Posterior cingulate gyrus (tissue), 11 donors: Measurements from ENCODE around the gene RNF150.
A peak's percentile ranks its signal among the peaks of the same experiment; 100 is the strongest.

Experiments
- DNase-seq, 10 donors: peaks; one replicate each; pipeline versions ENCODE4 v3.0.0 to v3.0.0-alpha.2; 2020 to 2021; ENCODE audit warnings: mixed read lengths in 3 of 10
- intact Hi-C: fragments of 100-400 bp; cut with DNase I; formaldehyde crosslinking; loops from one replicate; pipeline ENCODE4 v1.15.1; 2023

RNF150 gene

GRCh38 chr4:141132709-141133145 is 542 bp downstream of the RNF150 start:
- peak in 7 of 10 donors; percentile 17 to 87 (median 42) for DNase-seq
- intact Hi-C loops, result loop anchor here (1.0 kb wide), 1 partner anchor 271 kb away; no protein-coding TSS in a partner anchor

DNA sequence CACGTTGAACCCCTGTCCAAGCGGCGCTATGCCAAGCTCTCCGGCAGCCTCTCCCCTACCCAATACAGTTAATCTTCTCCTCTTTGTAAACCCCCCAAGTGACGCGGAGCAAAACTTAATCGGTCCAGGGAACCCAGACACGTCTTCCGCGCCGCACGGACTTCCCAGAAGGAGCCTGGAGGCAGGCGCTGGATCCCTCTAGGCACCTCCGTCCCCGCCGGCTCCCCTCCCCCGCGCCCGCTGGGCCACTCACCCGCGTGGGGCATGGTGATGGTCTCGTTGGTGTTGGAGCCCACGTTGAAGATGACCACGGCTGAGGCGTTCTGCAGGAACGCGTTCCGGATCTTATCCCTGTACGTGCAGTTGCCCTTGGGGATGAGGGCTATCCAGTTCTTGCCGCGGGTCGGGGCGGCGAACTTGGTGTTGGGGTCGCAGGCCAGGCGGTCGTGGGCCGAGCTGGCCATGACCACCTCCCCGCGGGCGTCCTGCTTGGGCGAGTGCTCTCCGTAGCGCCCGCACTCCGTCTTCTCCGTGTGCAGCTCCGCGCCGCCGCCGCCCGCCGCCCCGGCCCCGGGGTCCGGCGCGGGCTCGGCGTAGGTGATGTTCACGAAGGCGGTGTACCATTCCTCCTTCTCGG is 1.1 kb downstream of the RNF150 start:
- peak in 8 of 10 donors; percentile 23 to 88 (median 38) for DNase-seq

GRCh38 chr4:141131723-141132071 is 1.6 kb downstream of the RNF150 start:
- no peak for DNase-seq
- intact Hi-C loops, result no loop called here

More for the DNA sequence above, 1.1 kb downstream of the RNF150 start:
- intact Hi-C loops, result no loop called here

DNA sequence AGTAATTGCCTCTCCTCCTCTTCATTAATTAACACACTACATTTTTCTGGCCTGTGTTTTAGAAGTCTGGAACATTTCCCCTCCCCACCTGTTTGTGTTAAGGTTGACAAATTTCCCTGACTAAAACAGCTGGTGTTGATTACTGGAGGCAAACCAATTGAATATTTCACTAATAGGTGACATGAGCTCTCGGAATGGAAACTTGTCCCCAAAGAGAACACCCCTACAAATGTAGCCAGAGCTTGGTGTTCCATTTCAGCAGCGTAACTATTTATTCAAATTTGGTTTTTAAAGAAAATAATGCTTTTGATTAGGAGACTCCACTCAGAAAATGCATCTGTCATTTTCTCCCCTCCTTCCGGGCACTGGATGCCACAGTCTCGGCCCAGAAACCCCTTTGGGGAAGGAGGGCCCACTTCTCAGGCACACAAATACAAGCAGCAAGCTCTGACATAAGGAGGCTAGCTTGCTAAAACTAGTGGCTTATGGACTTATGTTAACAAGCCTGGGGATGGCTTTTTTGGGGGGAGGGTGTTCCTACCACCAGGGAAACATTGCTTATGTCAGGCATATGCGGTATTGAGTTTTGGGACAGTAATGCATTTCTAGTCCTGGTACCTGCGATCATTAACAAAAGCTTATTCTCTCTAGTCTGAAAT is 2.2 kb downstream of the RNF150 start:
- intact Hi-C loops, result no loop called here
- no peak for DNase-seq

DNA sequence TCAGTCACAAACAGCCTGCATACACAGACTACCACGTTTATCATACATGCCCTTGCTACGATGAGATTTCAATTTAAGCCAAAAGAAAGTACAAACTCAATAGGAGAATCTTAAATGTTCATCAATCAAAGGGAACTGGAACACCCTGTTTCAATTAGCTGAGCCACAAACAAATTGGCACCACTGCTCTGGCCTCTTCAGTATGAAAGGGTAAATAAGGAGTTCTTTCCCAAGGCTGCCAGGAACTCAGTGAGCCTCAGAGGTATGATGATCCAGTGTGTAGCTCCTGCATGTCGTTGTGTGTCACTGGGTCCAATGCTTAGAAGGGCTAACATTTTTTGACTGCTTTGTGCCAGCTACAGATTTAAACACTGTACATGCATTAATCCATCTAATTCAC is 5.4 kb downstream of the RNF150 start:
- no peak for DNase-seq
- intact Hi-C loops, result no loop called here

GRCh38 chr4:141126769-141127168 is 6.5 kb downstream of the RNF150 start:
- intact Hi-C loops, result no loop called here

GRCh38 chr4:141124224-141124623 is 9.0 kb downstream of the RNF150 start:
- intact Hi-C loops, result no loop called here
- no peak for DNase-seq

More at GRCh38 chr4:141126769-141127168, 6.5 kb downstream of the RNF150 start:
- no peak for DNase-seq

- intact Hi-C loops, result no loop called here
- no peak for DNase-seq
Observed at GRCh38 chr4:141121768-141122454, 11.4 kb downstream of the RNF150 start.

GRCh38 chr4:141121101-141121500 is 12.2 kb downstream of the RNF150 start:
- DNase-seq, result no peak
- intact Hi-C loops, result no loop called here

DNA sequence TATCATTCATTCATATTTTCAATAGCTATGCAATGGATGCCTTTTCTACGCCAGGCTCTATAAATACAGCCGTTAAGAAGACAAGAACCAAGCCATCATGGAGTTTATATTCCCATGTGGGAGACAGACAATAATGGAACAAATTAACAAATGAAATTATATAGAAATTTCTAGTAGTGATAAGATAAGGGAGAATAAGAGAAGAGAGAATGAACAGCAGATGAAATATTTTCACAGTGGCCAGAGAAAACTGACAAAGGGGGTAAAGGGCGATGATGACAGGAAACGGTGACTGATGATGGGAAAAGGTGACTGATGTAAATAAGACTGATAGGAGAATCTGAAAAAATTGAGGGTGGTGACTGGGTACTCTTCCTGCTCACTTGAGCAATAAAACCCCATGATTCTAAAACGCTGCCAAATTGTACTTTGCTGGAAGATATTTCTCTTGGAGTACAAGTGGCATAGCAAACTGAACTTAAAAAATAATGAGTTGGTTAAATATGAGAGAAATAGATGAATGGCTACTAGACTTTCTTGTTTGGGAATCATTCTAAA is 13.2 kb downstream of the RNF150 start:
- intact Hi-C loops, result no loop called here

DNA sequence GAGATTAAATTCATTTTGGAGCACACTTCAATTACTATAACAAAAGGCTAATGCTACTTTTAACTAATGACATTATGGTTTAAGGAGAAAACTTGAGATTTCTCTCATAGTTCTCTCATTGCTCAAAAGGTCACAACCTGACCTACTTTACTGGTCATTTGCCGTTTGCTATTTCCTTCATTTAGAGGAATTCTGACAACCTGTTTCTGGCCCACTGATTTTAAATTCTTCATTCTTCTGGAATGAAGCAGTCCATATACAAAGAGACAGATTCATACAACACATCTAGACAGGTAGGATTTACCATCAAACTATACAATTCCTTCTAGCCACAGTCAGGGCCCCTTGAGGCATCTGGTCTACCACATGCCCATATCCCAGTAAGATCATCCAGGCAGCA is 14.2 kb downstream of the RNF150 start:
- intact Hi-C loops, result no loop called here
- DNase-seq, result no peak

More for the DNA sequence above, 13.2 kb downstream of the RNF150 start:
- DNase-seq, result no peak

GRCh38 chr4:141118381-141118780 is 14.9 kb downstream of the RNF150 start:
- intact Hi-C loops, result no loop called here
- no peak for DNase-seq

GRCh38 chr4:141117935-141118334 is 15.3 kb downstream of the RNF150 start:
- no peak for DNase-seq

DNA sequence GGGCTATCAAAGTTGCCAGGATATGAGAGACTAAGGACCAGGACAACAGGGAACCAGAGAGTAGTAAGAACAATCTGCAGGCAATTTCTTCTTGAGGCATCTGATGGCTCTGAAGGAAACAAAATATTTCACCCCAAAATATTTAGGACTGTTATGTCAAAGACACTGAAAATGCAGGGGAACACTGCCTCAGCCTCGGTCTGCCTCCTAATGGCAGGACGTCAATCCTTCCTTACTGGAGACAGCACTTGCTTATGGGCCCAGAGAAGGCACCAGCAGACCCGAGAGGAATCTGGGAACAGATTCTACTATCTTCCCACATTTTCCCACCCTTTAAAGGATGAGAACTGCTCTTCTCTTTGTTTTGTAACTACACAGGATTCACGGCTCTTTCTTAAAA is 23.3 kb downstream of the RNF150 start:
- DNase-seq, result peak in 1 of 10 donors; percentile 12
- intact Hi-C loops, result no loop called here

More at GRCh38 chr4:141117935-141118334, 15.3 kb downstream of the RNF150 start:
- intact Hi-C loops, result no loop called here

GRCh38 chr4:141107927-141108326 is 25.3 kb downstream of the RNF150 start:
- intact Hi-C loops, result no loop called here
- no peak for DNase-seq

DNA sequence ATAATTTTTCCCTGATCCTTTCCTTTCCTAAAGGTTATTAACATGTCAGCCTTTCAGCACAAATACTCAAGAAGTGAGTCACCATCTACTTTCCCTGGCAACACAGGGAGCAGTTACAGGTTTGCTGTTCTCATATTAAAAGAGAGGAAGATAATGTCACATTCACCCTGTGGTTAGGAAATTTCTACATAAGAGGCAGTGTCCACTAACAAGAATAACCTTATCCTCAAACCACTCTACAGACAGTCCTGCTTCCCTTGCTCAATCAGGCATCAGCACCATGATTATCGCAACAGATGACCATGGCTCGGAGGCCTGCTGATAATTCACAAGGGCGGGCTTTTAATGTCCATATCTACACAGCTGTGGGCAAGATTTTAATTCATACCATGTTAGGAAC is 30.9 kb downstream of the RNF150 start:
- intact Hi-C loops, result no loop called here
- no peak for DNase-seq

DNA sequence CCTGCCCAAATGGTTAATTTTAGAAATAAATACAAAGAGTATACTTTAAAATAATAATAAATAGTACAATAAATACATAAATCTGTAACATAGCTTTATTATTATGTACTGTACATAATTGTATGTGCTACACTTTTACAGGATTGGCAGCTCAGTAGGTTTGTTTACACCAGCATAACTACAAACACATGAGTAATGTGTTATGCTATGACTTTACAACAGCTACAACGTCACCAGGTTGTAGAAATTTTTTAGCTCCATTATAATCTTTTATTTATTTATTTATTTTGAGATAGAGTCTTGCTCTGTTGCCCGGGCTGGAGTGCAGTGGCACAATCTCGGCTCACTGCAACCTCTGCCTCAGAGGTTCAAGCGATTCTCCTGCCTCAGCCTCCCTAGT is 31.8 kb downstream of the RNF150 start:
- no peak for DNase-seq
- intact Hi-C loops, result no loop called here

DNA sequence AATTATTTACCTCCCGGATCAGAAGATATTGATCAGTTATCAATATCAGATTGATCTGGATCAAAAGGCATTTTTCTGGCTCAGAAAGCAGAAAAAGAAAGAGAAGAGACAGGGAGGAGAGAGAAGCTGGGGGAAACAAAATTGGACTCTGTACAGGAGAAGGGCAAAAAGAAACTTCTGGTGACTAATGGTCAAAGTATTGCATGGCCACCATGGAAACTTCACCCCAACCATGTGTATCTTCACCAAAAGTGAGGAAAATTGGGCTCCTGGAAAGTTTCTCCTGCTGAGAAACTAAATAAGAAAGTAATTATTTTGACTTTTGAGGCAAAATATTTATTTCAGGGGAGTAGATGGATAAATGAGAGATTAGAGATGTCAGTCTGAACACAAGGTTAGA is 33.9 kb downstream of the RNF150 start:
- no peak for DNase-seq
- intact Hi-C loops, result no loop called here

GRCh38 chr4:141098163-141098562 is 35.1 kb downstream of the RNF150 start:
- peak in 1 of 10 donors; percentile 42 for DNase-seq
- intact Hi-C loops, result no loop called here

DNA sequence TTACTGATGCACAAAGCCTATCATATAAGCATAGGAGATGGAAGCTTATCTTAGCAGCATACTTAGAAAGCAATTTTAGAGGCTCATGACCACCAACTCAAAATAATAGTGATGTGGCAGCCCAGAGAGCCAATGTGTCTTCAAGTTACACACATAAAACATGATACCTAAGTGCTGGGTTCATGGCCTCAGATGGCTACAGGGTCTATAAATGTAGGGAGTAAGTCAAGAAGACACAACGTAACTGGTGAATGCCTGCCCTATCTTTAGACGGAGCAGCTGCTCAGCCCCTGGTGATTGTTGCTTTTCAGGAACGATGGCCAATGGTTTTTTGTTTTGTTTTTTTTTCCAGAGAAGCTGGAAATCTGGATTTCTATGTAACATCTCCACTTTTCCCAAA is 42.8 kb downstream of the RNF150 start:
- intact Hi-C loops, result no loop called here
- no peak for DNase-seq

DNA sequence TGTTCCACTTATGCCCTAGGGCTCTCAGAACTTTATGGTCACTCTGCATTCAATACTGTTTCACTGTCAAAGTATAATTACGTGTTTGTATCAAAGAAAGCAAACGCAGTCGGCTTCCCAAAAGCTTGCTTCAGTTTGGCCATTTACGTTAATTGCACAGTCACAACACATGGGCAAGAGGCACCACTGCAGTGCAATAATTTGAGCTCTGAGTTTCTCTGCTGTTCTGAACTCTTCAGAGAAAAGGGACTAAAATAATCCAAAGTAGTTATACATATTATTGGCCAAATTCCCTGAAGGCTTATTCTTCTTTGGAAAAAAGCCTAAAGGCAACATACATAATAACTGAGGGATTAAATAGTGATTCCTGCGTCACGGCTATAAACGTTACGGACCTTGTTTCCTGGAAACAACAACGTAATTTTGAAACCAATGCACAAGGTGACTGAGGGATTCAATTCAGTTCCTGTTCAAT is 51.3 kb downstream of the RNF150 start:
- intact Hi-C loops, result no loop called here
- no peak for DNase-seq
